AG09309 (cell line): ENCODE results near the gene FAM53A.
A peak's percentile ranks its signal among the peaks of the same experiment; 100 is the strongest.
"Not testable (repeated sequence)": the region's sequence is repeated elsewhere in the genome, so short reads cannot be mapped to it uniquely, and the experiment has no call there.

Source experiments
- DNase-seq: peaks from one replicate; pipeline ENCODE4 v3.0.0-alpha.2; 2010; ENCODE audit warnings: low read depth
- H3K4me3 ChIP-seq: 2 replicates; pipeline ENCODE4 v1.5.1; 2011; ENCODE audit warnings: mild to moderate bottlenecking, low read depth, low read length, moderate library complexity; ENCODE audit not compliant: control insufficient read depth
- TF ChIP-seq, protein P1 (sequence below): IDR thresholded peaks from 2 replicates; pipeline ENCODE4 v1.5.1; 2011; ENCODE audit warnings: mild to moderate bottlenecking, low read depth, low read length, inconsistent platforms; ENCODE audit not compliant: insufficient read depth, control insufficient read depth; ENCODE audit errors: missing control alignments

FAM53A gene

DNA sequence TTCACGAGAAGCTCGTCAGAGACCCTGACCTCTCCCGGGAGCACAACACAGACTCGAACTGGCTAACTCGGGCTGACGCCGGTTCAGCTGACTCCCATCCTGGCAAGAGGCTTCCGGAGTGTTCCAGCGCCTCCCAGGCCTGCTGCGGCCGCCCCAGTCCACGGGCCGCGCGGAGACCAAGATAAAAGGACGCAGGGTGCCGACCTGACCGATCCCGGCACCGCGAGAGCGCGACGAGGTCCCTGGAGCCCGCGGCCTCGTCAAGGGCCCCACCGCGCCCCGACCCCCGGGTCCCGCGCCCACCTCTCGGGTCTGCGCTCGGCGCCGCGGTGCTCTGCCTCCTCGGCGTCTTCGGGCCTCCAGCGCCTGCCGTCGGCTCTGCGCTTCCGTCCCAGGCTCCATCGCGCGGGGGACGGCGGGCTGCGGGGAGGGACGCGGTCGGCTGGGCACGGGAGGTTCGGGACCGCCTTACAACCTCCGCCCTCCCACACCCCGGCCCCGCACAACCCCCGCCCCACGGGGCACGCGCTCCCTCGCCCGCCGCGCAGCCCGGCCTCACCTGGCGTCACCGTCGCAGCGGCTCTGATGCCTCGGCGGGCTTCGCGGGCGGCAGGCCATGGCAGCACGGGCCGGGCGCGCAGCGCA is 27.6 kb upstream of the FAM53A start:
- TF ChIP-seq, protein P1, sequence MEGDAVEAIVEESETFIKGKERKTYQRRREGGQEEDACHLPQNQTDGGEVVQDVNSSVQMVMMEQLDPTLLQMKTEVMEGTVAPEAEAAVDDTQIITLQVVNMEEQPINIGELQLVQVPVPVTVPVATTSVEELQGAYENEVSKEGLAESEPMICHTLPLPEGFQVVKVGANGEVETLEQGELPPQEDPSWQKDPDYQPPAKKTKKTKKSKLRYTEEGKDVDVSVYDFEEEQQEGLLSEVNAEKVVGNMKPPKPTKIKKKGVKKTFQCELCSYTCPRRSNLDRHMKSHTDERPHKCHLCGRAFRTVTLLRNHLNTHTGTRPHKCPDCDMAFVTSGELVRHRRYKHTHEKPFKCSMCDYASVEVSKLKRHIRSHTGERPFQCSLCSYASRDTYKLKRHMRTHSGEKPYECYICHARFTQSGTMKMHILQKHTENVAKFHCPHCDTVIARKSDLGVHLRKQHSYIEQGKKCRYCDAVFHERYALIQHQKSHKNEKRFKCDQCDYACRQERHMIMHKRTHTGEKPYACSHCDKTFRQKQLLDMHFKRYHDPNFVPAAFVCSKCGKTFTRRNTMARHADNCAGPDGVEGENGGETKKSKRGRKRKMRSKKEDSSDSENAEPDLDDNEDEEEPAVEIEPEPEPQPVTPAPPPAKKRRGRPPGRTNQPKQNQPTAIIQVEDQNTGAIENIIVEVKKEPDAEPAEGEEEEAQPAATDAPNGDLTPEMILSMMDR, result no peak
- H3K4me3 ChIP-seq, result peak overlapping the region; percentile 80
- DNase-seq, result no peak

DNA sequence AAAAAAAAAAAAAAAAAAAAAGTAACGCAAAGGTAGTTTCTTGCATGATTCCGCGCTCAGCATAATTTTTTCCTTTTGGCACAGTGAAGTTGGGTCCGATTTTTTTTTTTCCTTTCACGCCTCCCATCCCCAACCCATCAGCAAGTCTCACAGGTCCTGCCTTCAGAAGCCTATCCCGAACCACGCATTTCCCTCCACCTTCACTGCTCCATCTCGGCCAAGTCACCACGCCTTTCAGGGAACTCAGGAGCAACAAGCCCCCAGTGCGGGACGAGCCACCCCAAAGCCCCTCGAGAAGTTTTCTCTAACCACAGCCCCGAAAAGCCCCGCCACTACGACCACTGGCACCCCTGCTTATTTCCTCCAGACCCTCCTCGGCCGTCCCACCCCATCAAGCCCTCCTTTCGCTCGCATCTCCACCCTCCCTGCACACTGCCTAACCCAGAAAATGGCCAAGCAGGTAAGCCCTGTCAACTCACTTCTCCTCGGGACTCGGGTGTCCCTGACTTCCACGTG is 27.0 kb upstream of the FAM53A start:
- peak overlapping the region; percentile 80 for H3K4me3 ChIP-seq
- no peak for DNase-seq
- TF ChIP-seq, protein P1, result no peak

DNA sequence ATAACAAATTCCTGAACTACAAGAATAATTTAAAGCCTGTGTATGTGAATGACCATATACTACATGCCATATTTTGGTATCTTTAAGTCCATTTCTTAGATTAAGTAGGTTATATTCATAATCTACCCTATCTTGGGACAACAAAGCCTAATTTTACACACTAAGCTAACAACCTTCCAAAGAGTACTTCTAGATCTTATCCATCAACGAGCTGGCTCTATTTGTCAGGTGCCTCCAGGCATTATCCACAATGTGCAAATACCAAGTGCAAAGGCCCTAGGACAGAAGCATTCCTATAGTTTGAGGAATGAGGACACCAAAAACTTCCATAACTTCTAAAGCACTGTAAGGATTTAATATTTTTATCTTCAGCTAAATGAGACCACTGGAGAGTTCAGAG is 24.5 kb upstream of the FAM53A start:
- H3K4me3 ChIP-seq, result no peak overlapping the region
- TF ChIP-seq, protein P1, result no peak
- DNase-seq, result no peak

DNA sequence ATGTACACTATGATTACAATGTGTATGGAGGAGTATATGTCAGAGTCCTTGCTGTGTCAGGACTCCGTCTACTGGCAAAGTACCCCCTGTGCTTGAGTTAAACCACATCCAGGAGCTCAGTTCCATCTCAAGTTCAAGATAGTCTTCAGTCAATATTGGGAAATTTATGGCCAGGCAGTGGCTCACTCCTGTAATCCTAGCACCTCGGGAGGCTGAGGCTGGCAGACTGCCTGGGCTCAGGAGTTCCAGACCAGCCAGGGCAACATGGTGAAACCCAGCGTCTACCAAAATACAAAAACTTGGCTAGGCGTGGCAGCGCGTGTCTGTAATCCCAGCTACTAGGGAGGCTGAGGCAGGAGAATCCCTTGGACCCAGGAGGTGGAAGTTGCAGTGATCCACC is 22.2 kb upstream of the FAM53A start:
- no peak for DNase-seq
- H3K4me3 ChIP-seq, result no peak overlapping the region
- TF ChIP-seq, protein P1, result no peak

DNA sequence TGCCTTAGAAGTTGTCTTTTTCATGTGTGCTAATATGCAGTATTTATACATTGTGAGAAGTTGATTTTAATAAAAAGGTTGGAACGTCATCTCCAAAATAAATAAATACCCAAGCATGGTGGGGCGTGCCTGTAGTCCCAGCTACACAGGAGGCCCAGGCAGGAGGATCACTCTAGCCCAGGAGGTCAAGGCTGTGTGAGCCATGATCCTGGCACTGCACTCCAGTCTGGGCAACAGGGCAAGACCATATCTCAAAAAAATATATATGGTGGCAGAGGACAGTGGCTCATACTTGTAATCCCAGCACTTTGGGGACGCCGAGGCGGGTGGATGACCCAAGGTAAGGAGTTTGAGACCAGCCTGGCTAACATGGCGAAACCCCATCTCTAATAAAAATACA is 21.6 kb upstream of the FAM53A start:
- H3K4me3 ChIP-seq, result no peak overlapping the region
- TF ChIP-seq, protein P1, result no peak
- no peak for DNase-seq

DNA sequence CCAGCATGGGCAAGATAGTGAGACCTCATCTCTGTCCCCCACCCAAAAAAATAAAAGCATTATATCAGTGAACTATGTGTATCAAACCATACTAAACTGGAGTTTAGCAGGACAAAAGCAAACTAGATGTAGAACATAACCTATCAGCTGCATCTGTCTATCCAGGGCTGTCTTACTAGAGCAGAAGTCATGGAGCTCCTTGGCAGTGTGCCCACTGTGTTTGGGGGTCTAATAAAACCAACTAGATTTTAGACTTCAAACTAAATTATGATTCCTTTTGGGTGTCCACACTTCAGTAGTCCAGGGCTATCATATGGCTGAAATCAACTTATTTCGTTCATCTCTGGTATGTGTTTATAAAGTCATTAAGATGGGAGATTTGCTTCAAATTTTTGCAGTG is 19.8 kb upstream of the FAM53A start:
- no peak overlapping the region for H3K4me3 ChIP-seq
- no peak for DNase-seq
- TF ChIP-seq, protein P1, result no peak

DNA sequence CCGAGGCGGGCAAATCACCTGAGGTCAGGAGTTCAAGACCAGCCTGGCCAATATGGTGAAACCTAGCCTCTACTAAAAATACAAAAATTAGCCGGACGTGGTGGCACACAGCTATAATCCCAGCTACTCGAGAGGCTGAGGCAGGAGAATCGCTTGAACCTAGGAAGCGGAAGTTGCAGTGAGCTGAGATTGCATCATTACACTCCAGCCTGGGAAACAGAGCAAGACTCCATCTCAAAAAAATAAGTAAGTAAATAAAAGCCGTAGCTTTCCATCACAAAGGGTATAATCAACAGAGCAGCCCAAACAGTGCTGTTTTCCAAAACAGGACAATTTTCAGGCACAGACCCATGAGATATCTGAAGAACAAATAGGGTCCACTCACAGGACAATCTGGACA is 17.6 kb upstream of the FAM53A start:
- DNase-seq, H3K4me3 ChIP-seq: not testable (repeated sequence)
